HG03342 (cell line): ENCODE results near the gene UBE3B.

Experiments
- ATAC-seq: cut with Tn5 transposase; IDR thresholded peaks from one replicate; pipeline ENCODE4 v1.9.1; 2021; ENCODE audit warnings: mild to moderate bottlenecking, moderate library complexity; ENCODE audit not compliant: unreplicated experiment

Gene UBE3B

DNA sequence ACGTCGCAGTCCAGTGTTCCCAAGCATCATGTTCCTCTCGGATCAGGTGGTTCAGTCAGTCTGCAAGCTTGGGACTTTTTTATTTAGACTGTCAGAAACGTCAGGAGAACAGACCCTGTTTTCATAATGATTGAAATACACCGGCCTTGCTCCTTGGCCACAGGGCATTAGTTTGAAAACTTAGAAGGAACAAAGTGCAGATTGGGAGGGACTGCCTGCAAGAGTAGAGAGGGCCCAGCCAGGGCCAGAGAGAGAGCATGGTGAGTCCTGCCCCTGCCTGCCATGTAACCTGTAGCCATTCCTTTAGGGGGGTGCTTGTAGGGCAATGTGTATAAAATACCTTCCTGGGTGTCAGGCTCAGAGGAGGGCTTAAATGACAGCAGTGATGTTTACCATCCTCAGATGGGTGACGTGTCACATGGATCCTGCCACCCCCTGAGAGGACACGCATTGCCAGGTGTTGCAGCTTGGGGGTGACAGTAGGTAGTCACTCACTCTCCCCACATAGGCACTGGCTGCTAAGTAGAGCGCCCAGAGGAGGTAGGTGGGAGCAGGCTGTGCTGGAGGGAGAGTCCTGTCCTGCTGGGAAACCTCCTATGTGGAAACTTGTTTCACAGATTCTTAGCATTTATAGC lies 50.2 kb downstream of the UBE3B start:
- ATAC-seq, result no peak

DNA sequence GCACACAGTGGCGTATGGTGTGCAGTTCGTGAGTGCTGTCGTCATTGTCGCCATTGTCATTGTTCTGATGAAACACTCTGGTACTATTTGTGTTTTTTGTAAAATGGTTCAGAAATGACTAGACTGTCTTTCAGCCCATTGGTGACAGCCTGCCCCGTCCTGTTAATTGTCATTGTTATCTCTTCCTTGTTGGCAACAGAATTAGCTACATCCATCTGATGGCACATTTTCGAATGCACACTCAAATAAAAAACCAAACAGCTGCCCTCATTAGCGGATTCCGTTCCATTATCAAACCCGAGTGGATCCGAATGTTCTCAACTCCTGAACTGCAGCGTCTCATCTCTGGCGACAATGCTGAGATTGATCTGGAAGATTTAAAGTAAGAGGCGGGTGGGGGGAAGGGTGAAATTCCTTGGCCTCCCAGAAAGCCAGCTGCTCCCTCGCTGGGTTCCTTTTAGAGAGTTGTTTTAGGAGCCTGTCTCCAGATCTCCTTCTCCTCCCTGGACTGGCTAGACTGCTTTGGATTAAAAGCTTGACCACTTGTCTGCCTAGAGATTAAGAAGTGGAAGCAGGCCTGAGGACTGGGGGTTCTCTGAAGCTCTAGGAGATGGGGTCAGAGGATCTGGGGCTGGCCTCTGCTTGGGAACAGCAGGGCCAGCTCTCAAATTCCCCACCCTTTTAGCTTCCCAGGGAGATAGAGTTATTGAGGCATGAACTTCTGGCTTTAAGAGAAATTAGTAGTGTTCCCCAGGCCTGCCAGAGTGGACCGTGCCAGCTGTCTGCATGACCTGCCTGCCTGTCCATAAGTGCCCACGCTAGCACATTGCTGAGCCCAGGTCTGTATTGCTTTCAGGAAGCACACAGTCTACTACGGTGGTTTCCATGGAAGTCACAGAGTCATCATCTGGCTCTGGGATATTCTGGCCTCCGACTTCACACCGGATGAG lies 52.5 kb downstream of the UBE3B start:
- no peak for ATAC-seq

DNA sequence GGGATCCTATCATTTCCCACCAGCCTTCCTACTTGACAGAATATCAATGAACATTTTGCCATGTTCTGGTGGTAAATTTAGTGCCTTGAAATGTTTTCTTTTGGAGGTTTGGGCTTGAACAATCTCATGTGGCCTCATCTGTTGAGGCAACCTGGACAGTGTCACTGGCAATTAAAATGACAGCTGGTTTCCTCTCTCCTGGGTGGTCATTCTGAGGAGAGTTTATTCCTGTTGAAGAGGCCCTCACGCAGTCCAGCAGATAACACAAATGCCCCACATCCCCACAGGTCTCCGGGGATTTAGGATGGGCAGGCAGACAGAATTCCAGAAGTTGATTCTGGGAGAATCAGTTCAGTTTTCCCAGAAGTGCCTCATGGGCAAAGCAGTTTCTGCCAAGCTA lies 54.0 kb downstream of the UBE3B start:
- no peak for ATAC-seq

DNA sequence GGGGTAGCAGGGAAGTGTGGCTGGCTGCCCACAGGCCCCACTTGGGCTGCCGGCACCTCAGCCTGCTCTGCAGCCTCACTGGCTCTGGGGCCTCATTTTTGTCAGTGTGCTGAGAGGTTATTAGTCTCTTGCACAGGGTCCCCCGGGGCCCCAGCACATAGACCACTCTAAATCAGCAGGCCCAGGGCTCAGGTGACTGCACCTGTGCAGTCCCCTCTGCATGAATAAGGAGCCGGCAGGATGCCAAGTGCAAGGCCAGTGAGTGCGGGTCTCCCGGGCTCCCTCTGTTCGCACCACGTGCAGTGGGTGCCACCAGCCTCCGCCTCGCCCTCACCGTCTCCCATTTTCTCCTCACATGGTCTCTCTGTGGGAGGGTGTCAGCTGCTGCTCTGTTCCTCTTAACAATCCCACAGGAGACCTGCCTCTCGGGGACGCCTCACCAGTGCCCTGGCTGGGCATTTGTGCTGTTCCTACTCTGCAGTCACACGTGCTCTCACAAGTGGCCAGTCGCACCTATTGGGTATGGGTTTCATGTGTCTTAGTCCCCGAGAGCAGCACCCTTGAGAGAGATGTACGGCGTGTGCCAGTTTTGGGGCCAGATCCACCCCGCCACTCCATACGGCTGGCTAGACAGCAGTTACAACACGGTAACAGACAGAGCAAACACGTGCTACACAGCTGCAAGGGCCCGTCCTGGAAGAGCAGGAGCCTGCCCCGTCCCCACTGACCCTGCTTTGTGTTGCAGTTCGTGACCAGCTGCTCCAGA lies 55.5 kb downstream of the UBE3B start:
- no peak for ATAC-seq

DNA sequence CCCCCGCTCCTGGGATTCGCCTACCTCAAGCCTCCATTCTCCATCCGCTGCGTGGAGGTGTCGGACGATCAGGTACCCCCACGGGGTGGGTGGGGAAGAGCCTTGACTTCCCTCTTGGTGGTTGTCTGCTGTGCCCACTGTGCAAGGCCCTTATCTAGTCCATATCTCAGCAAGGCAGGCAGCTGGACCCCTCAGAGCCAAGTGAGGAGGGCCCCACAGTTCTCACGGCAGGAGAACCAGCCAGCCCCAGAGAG lies 56.0 kb downstream of the UBE3B start:
- no peak for ATAC-seq

DNA sequence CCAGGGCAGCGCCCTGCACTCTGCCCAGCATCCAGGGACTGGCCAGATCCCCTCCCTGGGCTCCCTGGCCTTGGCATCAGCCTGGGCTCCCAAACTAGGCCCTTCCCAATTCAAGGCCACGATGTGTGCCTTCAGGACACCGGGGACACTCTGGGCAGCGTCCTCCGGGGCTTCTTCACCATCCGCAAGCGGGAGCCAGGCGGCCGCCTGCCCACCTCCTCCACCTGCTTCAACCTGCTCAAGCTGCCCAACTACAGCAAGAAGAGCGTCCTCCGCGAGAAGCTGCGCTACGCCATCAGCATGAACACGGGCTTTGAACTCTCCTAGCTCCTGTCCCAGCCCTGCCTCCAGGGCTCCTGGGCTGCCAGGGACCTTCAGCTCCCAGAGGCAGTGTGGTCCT lies 57.0 kb downstream of the UBE3B start:
- no peak for ATAC-seq

DNA sequence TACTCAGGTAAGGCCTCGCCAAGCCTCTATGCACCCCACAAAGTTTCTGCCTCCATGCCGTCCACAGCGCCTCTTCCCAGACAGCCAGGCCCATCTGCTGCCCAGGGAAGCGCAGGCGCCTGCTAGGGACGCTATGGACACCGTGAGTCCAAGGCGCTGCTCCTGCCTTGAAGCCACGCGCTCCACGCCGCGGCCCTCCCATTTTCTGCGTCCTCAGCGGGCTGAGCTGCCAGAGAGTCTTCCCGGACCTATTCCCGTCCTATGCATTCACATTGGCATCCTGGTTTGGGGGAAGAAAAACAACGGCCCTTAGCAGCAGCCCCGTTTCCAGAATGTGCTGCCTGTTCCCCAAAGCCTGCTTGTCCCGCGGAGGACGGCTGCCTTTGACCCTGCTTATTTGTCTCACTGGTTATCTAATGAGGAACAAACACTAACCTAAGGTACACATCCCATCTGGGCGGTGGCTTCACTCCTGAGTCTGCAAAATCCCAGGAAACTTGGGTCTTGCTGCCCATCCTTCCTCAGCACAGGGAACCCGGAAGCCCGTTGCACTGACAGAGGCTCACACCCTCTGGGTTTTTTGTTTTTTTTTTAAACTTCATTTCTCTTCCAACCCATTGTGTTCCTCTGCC lies 57.9 kb downstream of the UBE3B start:
- ATAC-seq, result no peak

DNA sequence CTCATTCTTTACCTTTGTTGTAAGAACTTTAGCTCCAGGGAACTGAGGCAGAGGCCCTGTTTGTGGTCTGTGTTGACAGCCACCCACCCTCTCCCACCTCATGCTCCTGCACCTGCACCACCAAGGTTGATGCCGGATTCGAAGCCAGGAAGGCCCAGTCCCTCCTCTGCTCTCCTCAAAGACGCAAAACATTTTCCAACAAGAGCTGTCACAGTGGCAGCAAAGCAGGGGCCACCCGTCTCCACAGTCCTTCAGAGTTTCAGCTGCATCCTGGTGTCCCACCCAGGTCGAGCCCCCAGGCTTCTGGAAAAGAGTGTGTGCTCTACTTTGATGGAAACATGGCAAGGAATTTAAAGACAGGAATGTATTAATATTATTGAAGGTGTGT lies 58.4 kb downstream of the UBE3B start:
- no peak for ATAC-seq

DNA sequence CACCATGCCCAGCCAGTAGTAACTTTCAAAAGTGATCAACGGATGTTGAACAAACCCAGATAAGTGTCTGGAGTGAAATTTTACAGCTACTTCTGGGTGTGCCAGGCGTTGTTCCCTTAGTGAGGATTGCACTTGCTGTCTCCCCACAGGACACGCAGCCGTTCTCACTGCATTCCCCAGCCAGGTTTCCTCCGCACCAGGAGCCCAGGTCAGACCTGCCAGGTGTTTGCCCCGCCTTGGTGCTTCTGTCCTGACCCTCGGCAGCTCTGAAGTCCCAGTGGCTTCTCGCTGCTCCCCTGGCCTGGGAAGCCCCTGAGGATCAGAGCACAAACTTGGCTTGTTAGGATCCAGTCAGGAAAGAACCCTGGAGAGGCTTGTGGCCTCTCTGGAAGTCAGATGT lies 59.7 kb downstream of the UBE3B start:
- no peak for ATAC-seq

DNA sequence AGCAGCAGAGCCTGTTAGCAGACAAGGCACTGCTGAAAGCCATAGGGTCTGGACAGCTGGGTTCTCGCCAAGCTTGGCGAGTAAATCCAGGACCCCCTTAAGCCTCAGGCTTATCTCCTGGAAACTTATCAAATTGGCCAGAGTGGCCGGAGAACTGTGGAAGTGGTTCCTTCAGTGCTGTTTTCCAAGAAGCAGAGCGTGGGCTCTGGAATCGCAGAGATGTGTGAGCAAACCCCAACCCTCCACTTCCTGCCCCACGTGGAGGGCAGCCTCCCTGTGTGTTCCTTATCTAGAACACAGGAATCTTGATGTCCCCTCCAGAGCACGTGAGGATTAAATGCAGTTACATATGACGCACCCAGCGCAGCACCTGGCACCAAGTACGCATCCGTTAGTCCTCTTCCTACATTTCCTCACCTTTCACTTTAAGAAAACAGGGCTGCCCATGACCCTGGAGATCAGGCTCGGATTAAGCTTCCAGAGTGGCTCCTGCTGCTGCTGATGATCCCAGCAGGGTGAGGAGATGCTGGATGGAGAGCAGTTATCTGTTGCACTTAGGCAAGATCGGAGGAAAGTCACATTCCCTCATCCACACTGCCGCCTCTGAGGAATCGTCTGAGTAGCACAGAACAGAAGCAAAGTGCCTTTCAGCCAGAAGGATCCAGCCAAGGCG lies 60.9 kb downstream of the UBE3B start:
- ATAC-seq, result no peak

- no peak for ATAC-seq
These were observed 62.1 kb downstream of the UBE3B start for GRCh38 chr12:109539508-109539907.

DNA sequence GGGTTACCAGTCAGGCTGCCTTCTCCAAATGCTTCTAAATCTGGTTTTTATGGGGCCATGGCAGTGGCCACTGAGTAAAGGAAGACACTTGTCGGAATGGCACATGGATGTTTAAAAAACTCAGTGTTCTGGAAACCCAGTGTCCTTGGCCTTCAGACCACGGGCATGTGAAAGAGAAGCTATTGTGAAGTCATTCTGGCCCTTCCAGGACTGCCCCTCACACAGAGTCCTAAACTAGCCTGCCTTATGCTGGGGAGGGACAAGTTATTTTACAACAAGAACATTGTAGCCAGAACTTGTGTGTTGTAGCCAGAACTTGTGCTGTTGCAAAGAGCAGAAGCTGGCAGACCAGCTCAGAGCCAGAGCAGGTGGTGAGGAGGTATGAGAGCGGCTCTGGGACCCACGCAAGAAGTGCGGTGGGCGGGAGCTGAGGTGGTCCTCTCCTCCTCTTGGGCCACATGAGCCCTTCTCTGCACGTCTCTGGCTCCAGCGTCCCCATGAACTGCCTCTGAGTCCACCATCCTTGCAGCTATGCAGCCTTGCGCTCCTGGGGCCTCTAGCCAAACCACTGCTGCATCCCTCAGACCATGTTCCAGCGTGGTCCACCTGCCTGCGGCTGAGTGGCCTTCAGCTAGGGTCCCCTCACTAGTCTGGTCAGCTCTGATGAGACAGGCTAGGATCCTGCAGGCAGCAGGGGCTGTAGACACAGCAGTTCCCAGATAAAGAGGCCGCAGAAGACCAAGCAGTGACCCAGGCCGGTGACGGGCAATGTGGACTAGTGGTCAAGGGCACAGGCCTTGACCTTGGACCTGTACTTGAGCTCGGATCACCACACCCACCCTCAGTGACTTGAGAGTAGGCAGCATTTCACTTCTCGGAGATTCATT lies 63.3 kb downstream of the UBE3B start:
- no peak for ATAC-seq

GRCh38 chr12:109541413-109541726 lies 63.9 kb downstream of the UBE3B start:
- ATAC-seq, result no peak

- no peak for ATAC-seq
These were observed 64.6 kb downstream of the UBE3B start for GRCh38 chr12:109542014-109542413.

DNA sequence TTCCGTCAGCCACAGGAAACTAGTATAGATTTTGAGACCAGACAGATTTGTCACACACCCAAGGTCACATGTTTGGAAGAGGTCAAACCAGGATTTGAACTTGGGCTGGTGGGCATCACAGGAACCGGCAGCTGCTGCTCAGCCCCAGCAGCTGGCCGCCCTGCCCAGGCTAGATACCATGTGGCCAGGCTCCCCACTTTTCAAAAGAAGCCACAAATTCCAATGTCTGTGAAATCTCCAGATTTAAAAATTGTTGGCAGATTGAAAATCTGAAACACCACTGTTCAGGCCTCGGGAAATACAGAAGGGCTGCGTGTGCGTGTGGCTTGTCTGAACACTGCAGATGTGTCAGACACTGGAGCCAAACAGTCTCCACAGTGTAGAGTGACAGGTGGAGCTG lies 65.4 kb downstream of the UBE3B start:
- ATAC-seq, result no peak

DNA sequence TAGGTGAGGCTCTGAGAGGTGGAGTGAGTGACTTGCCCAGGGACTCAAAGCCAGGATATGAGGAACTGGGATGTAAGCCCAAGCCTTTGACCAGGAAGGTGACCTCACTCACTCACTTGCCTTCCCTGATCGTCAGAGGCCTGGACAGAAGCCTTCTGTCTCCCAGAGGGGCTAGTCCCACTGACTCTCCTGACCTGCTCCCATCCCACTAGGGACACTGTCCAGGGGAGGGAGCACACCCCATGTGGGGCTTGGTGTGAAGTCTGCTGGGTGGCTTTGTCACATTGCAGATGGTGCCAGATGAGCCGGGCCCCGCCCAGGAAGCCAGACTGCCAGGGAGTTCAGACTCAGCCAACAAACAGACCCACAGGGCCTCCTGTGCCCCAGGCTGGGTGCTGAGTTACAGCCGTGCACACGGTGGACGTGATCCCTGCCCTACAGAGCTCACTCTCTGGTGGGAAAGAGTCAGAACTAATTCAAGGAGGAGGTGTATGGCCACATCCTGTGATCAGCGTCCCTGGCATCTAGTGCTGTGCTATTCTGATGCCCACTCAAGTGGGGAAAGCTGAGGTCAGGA lies 67.6 kb downstream of the UBE3B start:
- ATAC-seq, result no peak

DNA sequence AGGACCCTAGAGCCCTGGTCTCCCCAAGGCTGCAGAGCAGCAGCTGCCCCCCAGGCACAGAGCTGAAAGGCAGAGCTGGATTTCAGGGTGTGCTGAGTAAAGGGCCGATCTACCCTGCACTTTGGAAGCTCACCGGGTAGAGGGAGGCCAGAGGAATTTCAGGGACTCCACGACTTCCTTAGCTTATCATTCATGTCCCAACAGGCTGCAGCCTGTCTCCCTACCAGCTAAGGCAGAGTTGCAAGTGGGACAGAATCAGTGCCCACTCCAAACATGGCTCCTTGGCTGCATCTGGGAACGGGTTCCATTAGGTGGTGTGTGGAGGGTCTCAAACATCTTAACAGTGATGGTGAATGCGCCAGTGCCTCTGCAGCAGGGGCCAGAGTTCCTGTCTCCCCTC lies 68.4 kb downstream of the UBE3B start:
- no peak for ATAC-seq

DNA sequence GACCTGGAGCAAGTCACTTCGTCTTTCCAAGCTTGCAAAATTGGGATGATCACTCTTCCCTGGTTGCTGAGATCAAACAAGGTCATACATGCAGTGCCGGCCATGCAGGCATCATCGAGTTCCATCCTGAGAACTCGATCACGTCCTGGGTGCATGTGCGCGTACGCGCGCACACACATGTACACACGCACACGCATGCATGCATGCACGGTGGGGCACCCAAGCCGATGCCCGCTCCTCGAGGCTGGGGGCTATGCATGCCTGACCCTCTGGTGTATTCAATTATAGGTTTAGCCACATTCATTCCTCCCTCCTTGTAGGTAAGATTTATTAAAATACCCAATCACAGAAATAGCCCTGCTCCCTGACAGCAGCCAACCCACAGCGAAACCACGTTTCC lies 69.9 kb downstream of the UBE3B start:
- no peak for ATAC-seq

- ATAC-seq, result no peak
These were observed 70.8 kb downstream of the UBE3B start for GRCh38 chr12:109548258-109548657.
